Epithelial cell of proximal tubule (primary cell): ENCODE measurements around the gene CHRNG. TPM values are rescaled to one million over a fixed set of nuclear protein-coding genes. Genes with fewer than 3 reads are reported as not detected.

ENCODE experiments used
- DNase-seq: peaks from one replicate; pipeline ENCODE4 v3.0.0-alpha.2; 2011; ENCODE audit warnings: low read depth
- H3K4me3 ChIP-seq: 2 replicates; pipeline ENCODE4 v1.5.1; 2011; ENCODE audit warnings: low read depth, mild to moderate bottlenecking, low read length
- total RNA-seq: library from RNA; depleted of rRNA; stranded (reverse); fragments of >200 nt; gene quantifications from 2 replicates; pipeline ENCODE4 v1.2.3, GENCODE V29; 2015
- TF ChIP-seq, protein P1 (sequence below): conservative IDR thresholded peaks from 2 replicates; pipeline ENCODE4 v1.5.1; 2012; ENCODE audit warnings: low read depth, mild to moderate bottlenecking, low read length

The CHRNG gene
- total RNA-seq, 1 donor from 2014 or later = not detected

DNA sequence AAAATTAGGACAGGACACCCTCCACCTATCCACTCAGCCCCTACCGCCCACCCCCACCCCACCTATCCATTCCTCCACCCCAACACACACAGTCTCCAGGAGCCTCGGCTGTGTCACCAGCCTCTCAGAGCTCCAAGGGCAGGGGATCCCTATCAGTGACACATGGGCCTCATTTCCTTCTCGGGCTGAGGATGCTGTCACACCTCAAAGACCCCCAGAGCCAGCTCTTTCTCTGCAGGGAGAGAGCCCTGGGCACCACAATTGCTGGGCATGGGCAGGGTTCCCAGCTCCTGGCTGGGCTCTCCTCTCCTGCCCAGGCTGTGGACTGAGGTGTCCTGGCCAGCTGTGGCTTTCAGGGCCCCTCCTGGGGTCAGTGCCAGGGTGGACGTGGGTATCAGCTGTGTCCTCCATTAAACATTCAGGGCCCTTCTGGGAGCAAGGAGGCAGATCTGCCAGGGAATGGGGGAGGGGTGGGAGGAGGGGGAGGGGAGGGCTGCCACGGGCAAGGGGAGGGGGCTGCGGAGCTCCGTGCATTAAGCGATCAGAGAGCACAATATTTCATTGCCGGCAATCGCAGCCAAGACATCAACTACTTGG, 37.6 kb upstream of the CHRNG start:
- TF ChIP-seq, protein P1, sequence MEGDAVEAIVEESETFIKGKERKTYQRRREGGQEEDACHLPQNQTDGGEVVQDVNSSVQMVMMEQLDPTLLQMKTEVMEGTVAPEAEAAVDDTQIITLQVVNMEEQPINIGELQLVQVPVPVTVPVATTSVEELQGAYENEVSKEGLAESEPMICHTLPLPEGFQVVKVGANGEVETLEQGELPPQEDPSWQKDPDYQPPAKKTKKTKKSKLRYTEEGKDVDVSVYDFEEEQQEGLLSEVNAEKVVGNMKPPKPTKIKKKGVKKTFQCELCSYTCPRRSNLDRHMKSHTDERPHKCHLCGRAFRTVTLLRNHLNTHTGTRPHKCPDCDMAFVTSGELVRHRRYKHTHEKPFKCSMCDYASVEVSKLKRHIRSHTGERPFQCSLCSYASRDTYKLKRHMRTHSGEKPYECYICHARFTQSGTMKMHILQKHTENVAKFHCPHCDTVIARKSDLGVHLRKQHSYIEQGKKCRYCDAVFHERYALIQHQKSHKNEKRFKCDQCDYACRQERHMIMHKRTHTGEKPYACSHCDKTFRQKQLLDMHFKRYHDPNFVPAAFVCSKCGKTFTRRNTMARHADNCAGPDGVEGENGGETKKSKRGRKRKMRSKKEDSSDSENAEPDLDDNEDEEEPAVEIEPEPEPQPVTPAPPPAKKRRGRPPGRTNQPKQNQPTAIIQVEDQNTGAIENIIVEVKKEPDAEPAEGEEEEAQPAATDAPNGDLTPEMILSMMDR = no peak
- no peak for DNase-seq
- no peak overlapping the region for H3K4me3 ChIP-seq

DNA sequence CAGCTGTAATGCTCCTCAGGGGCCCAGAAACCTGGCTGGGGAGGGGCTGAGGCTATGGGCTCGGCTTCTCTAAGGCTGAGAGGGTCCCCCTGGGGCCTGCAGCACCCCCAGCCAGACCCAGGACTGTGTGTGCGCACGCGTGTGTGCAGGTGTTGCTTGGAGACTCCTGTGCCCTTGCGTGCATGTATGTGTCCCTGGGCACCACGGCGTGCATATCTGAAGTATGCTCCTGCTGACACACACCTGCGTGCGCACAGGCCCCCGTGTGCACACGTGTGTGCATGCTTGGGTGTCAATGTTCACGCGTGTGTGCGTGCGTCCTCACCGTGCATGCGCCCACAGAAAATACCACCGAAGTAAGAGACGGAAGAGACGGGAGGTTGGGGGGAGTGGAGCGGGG, 37.0 kb upstream of the CHRNG start:
- no peak overlapping the region for H3K4me3 ChIP-seq
- TF ChIP-seq, protein P1 = no peak
- no peak for DNase-seq

DNA sequence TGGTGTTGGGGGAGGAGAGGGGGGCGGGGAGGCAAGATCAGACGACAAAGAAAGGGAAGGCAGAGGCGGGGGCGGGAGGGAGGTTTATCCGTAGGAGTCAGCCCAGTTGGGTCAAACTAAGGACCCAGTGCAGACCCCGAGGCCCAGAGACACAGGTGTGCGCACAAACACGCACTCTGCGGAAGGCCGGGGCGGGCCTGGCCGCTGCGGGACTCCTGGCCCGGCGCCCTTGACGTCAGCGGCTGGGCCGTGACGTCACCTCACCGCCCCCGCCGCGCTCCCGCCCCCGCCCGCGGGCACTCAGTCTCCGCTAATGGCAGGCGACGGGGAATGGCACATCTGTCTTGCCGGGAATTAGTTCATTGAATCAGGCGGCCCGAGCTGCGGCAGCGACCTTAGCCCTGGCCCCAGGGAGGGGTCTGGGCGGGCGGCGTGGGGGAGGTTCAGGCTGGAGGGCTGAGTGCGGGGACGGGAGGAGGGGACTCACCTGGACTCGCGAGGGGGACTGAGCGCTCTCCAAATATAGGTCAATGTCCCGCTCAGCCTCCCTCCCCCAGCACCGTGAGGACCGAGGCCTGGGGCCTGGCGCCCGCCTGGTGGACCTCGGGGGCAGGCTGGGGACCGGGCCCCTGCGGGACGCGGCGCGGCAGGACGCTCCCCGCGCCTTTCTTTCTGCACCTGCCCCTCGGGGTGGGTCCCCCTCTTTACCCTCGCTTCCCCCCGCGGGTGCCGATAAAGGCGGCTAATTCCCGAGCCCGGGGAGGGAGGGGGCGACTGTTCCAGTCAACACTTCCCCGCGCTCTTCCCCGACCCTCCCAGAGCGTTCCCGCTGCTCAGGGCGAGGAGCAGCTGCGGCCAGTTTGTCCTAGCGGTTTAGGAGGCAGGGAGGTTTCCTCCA, 36.3 kb upstream of the CHRNG start:
- peak overlapping the region; percentile 31 for H3K4me3 ChIP-seq
- TF ChIP-seq, protein P1 = no peak
- no peak for DNase-seq

DNA sequence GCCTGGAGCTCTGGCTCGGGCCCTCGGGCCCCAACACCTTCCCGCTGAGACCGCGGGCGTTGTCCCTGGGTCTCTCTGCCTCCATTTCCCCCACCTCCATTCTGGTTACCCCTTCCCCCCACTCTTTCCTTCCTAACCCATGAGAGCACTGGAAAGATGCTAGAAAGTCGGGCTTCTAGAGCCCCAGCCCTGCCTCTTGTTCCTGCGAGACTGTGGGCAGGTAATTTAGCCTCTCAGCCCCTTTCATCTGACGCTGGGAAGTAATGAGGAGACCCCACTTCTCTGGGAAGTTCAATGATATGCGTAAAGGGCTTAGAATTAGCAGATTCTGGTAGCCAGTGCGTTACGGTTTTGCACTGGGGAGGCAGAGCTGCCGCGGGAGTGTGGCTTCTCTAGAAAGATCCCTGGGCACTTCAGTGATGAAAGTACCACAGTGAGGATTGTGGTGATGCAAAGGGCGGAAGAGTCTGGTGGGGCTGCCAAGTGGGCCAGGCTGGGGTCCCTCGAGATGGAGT, 35.6 kb upstream of the CHRNG start:
- no peak for DNase-seq
- TF ChIP-seq, protein P1 = no peak

DNA sequence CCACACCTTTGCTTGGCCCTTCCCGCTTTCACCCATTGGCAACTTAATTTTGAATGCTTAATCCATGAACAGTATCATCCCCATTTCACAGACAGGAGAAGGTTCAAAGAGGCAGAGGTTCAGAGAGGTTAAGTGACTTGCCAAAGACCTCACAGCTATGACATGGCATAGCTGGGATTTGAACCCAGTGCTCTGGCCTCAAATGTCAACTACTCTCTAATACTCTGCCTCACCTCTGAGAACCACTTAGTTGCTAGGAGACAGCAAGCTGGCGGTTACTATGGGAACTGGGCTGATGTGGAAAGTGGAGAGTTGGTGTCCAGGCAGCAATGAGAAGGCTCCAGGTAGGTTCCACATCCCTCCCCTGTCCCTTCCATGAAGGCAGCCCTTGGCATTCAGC, 35.1 kb upstream of the CHRNG start:
- TF ChIP-seq, protein P1 = no peak
- DNase-seq = no peak

More for the DNA sequence above, 35.6 kb upstream of the CHRNG start:
- H3K4me3 ChIP-seq = no peak overlapping the region

DNA sequence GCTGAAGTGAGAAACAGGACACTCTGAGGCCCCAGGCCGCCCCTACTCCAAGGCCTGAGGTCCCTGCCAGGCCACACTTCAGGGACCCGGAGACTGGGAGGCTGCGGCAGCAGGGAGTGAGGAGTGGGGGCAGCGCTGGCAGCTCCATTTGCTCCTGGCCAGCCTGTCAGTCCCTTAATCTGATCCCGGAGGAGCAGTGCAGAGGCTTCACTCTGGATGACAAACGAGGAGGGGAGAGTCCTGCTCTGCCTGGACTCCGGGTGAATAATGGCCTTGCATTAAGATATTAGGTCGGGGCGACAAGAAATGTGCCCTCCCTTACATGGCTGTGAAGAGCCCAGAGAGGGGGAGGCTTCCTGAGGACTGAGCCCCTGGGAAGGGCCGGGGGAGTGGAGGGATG, 33.6 kb upstream of the CHRNG start:
- no peak for DNase-seq
- TF ChIP-seq, protein P1 = no peak
- no peak overlapping the region for H3K4me3 ChIP-seq

More for the DNA sequence above, 35.1 kb upstream of the CHRNG start:
- H3K4me3 ChIP-seq = no peak overlapping the region
